NB4 (cell line): Measurements from ENCODE around the gene OTX2.

Experiments used
- CTCF ChIP-seq: IDR thresholded peaks from one replicate; pipeline ENCODE4 v1.5.1; 2012; ENCODE audit warnings: low read depth, low read length
- MYC ChIP-seq: IDR thresholded peaks from 2 replicates; pipeline ENCODE4 v1.6.1; 2011; ENCODE audit warnings: low read depth, low read length
- POLR2A ChIP-seq: IDR thresholded peaks from 2 replicates; pipeline ENCODE4 v1.6.1; 2011; ENCODE audit warnings: mild to moderate bottlenecking; ENCODE audit not compliant: insufficient read length; ENCODE audit errors: extremely low read depth
- TF ChIP-seq, protein P1 (sequence below): IDR thresholded peaks from 2 replicates; pipeline ENCODE4 v1.6.1; 2011; ENCODE audit warnings: low read depth, low read length

GRCh38 chr14:56810836-56811592 lies 735 bp upstream of the OTX2 start:
- TF ChIP-seq CTCF, result no peak
- no peak for TF ChIP-seq MYC
- TF ChIP-seq POLR2A, result no peak
- TF ChIP-seq, protein P1, sequence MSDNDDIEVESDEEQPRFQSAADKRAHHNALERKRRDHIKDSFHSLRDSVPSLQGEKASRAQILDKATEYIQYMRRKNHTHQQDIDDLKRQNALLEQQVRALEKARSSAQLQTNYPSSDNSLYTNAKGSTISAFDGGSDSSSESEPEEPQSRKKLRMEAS, result no peak
